RKO (cell line): Measurements from ENCODE around the gene KRT3.
A peak's percentile ranks its signal among the peaks of the same experiment; 100 is the strongest.
"Not testable (repeated sequence)": the region's sequence is repeated elsewhere in the genome, so short reads cannot be mapped to it uniquely, and the experiment has no call there.

Experiments
- DNase-seq: peaks from one replicate; pipeline ENCODE4 v3.0.0-alpha.2; 2016; ENCODE audit warnings: low spot score

The KRT3 gene

GRCh38 chr12:52760623-52761022, 35.3 kb downstream of the KRT3 start:
- DNase-seq, result no peak

GRCh38 chr12:52759695-52760094, 36.2 kb downstream of the KRT3 start:
- DNase-seq, result no peak

- no peak for DNase-seq
Measured at GRCh38 chr12:52759218-52759617, 36.7 kb downstream of the KRT3 start.

GRCh38 chr12:52757449-52758176, 38.3 kb downstream of the KRT3 start:
- no peak for DNase-seq

- DNase-seq, result no peak
Measured at GRCh38 chr12:52756281-52756960, 39.5 kb downstream of the KRT3 start.

- no peak for DNase-seq
Measured at GRCh38 chr12:52755533-52755932, 40.4 kb downstream of the KRT3 start.

- DNase-seq, result no peak
Measured at GRCh38 chr12:52754135-52754534, 41.8 kb downstream of the KRT3 start.

GRCh38 chr12:52753283-52753682, 42.6 kb downstream of the KRT3 start:
- no peak for DNase-seq

- no peak for DNase-seq
Measured at GRCh38 chr12:52752516-52752915, 43.4 kb downstream of the KRT3 start.

GRCh38 chr12:52751795-52752194, 44.1 kb downstream of the KRT3 start:
- no peak for DNase-seq

GRCh38 chr12:52750532-52750931, 45.4 kb downstream of the KRT3 start:
- DNase-seq, result not testable (repeated sequence)

GRCh38 chr12:52749827-52750226, 46.1 kb downstream of the KRT3 start:
- DNase-seq, result no peak

GRCh38 chr12:52748578-52748977, 47.3 kb downstream of the KRT3 start:
- DNase-seq, result no peak

GRCh38 chr12:52745554-52745953, 50.4 kb downstream of the KRT3 start:
- no peak for DNase-seq

- no peak for DNase-seq
Measured at GRCh38 chr12:52744493-52745156, 51.3 kb downstream of the KRT3 start.

- no peak for DNase-seq
Measured at GRCh38 chr12:52742822-52743457, 53.0 kb downstream of the KRT3 start.

- no peak for DNase-seq
Measured at GRCh38 chr12:52742196-52742580, 53.7 kb downstream of the KRT3 start.

GRCh38 chr12:52741375-52742195, 54.3 kb downstream of the KRT3 start:
- DNase-seq, result peak; percentile 65

- no peak for DNase-seq
Measured at GRCh38 chr12:52740584-52740983, 55.3 kb downstream of the KRT3 start.

GRCh38 chr12:52739963-52740362, 56.0 kb downstream of the KRT3 start:
- DNase-seq, result no peak
